Activated CD8-positive, alpha-beta T cell treated with anti-CD3 and anti-CD28 coated beads for 36 hours (primary cell): Measurements from ENCODE around the gene PTPRN2. TPM values are rescaled to one million over a fixed set of nuclear protein-coding genes. Genes with fewer than 3 reads are reported as not detected.

Experiments
- ATAC-seq: fragments of 200-7000 bp; cut with Tn5 transposase; one replicate; pipeline ENCODE4 v1.10.0; 2021; ENCODE audit warnings: mild to moderate bottlenecking, moderate library complexity
- CTCF ChIA-PET: fragments of 350-600 bp; sonication (Branson Sonifier 250); formaldehyde crosslinking; loops from one replicate; lab custom pipeline; 2021; ENCODE audit warnings: antibody characterized with exemption; lab: Charles Lee
- POLR2A ChIA-PET: fragments of 350-600 bp; sonication (Branson Sonifier 250); formaldehyde crosslinking; loops from one replicate; lab custom pipeline; 2021; ENCODE audit warnings: antibody characterized with exemption; lab: Charles Lee
- DNase-seq: peaks from one replicate; pipeline ENCODE4 v3.0.0-alpha.2; 2020
- H3K27ac Mint-ChIP-seq: one replicate; pipeline ENCODE4 v1.8.0; 2021; ENCODE audit warnings: mild to moderate bottlenecking, mixed read lengths
- H3K27me3 Mint-ChIP-seq: one replicate; pipeline ENCODE4 v1.8.0; 2021; ENCODE audit warnings: mixed read lengths
- H3K36me3 Mint-ChIP-seq: one replicate; pipeline ENCODE4 v1.8.0; 2021; ENCODE audit warnings: low read depth, mixed read lengths
- H3K4me1 Mint-ChIP-seq: one replicate; pipeline ENCODE4 v1.8.0; 2021; ENCODE audit warnings: low read depth, mixed read lengths
- H3K4me3 Mint-ChIP-seq: one replicate; pipeline ENCODE4 v1.8.0; 2021; ENCODE audit warnings: mild to moderate bottlenecking, moderate library complexity, mixed read lengths
- H3K9me3 Mint-ChIP-seq: one replicate; pipeline ENCODE4 v1.8.0; 2021; ENCODE audit warnings: mixed read lengths
- CTCF ChIP-seq: fragments of 200-600 bp; IDR thresholded peaks from one replicate; pipeline ENCODE4 v1.8.0; 2022; ENCODE audit warnings: antibody characterized with exemption, mild to moderate bottlenecking
- intact Hi-C: fragments of 100-400 bp; cut with micrococcal nuclease; formaldehyde crosslinking; loops from one replicate; pipeline ENCODE4 v1.10.0; 2022
- total RNA-seq, 2 experiments: library from RNA; stranded (reverse); gene quantifications; one replicate each; pipeline ENCODE4 v1.2.3, GENCODE V29; 2021

PTPRN2 gene
- total RNA-seq, 2 experiments from 2014 or later: 0.49 to 0.65 TPM

- H3K4me3 Mint-ChIP-seq: peak overlapping the region; percentile 53
- peaks cover 24% of the 10 kb centered on the region for H3K27me3 Mint-ChIP-seq
- no peak for TF ChIP-seq CTCF
- ChIA-PET POLR2A (no interaction called here), CTCF (interaction anchor here (0.7 kb wide), 1 partner anchor 8 kb away, joined by 3 read pairs; no protein-coding TSS in a partner anchor)
- DNase-seq (no peak), ATAC-seq (peak; percentile 45)
- H3K9me3 Mint-ChIP-seq: no peaks in the 10 kb centered on the region
- no peaks in the 10 kb centered on the region for H3K36me3 Mint-ChIP-seq
- peak overlapping the region; percentile 10 for H3K27ac Mint-ChIP-seq
- intact Hi-C loops: no loop called here
- H3K4me1 Mint-ChIP-seq: peaks cover 12% of the 10 kb centered on the region
Observed at GRCh38 chr7:157585113-157585861, 1002.3 kb downstream of the PTPRN2 start.

GRCh38 chr7:157584420-157584819 is 1003.2 kb downstream of the PTPRN2 start:
- DNase-seq (peak; percentile 33), ATAC-seq (no peak)
- intact Hi-C loops: no loop called here
- peaks cover 21% of the 10 kb centered on the region for H3K27me3 Mint-ChIP-seq
- CTCF ChIA-PET: no interaction called here
- H3K9me3 Mint-ChIP-seq: no peaks in the 10 kb centered on the region
- no peak overlapping the region for H3K27ac Mint-ChIP-seq
- no peak for TF ChIP-seq CTCF
- H3K36me3 Mint-ChIP-seq: no peaks in the 10 kb centered on the region
- no peak overlapping the region for H3K4me3 Mint-ChIP-seq
- peaks cover 12% of the 10 kb centered on the region for H3K4me1 Mint-ChIP-seq
- POLR2A ChIA-PET: no interaction called here

GRCh38 chr7:157581740-157582139 is 1005.9 kb downstream of the PTPRN2 start:
- POLR2A ChIA-PET: no interaction called here
- ATAC-seq (no peak), DNase-seq (no peak)
- no peaks in the 10 kb centered on the region for H3K9me3 Mint-ChIP-seq
- CTCF ChIA-PET: no interaction called here
- intact Hi-C loops: no loop called here
- H3K36me3 Mint-ChIP-seq: no peaks in the 10 kb centered on the region
- peaks cover 14% of the 10 kb centered on the region for H3K4me1 Mint-ChIP-seq
- H3K27me3 Mint-ChIP-seq: peaks cover 16% of the 10 kb centered on the region
- H3K4me3 Mint-ChIP-seq: no peak overlapping the region
- no peak for TF ChIP-seq CTCF
- H3K27ac Mint-ChIP-seq: no peak overlapping the region

- no peak overlapping the region for H3K27ac Mint-ChIP-seq
- no peak for TF ChIP-seq CTCF
- H3K4me3 Mint-ChIP-seq: no peak overlapping the region
- POLR2A ChIA-PET: no interaction called here
- H3K9me3 Mint-ChIP-seq: no peaks in the 10 kb centered on the region
- ATAC-seq (no peak), DNase-seq (no peak)
- CTCF ChIA-PET: no interaction called here
- H3K27me3 Mint-ChIP-seq: peaks cover 10% of the 10 kb centered on the region
- intact Hi-C loops: no loop called here
- H3K4me1 Mint-ChIP-seq: peaks cover 13% of the 10 kb centered on the region
- H3K36me3 Mint-ChIP-seq: no peaks in the 10 kb centered on the region
Observed at GRCh38 chr7:157580324-157580723, 1007.3 kb downstream of the PTPRN2 start.

- no peak for ATAC-seq
- ChIA-PET POLR2A (no interaction called here), CTCF (no interaction called here)
- Mint-ChIP-seq H3K27ac (no peak overlapping the region), H3K9me3 (no peaks in the 10 kb centered on the region), H3K27me3 (peaks cover 5% of the 10 kb centered on the region), H3K4me3 (no peak overlapping the region), H3K4me1 (peaks cover 11% of the 10 kb centered on the region), H3K36me3 (no peaks in the 10 kb centered on the region)
- intact Hi-C loops: no loop called here
- no peak for TF ChIP-seq CTCF
- no peak for DNase-seq
Observed at GRCh38 chr7:157579425-157579824, 1008.2 kb downstream of the PTPRN2 start.
